Hepatocyte (in vitro differentiated cells): ENCODE measurements around the gene LRCH4.

Source experiments
- EZH2 ChIP-seq: fragments of 200-600 bp; sonication (generic); IDR thresholded peaks from 2 replicates; pipeline ENCODE4 v1.6.1; 2016; ENCODE audit warnings: antibody characterized with exemption, mild to moderate bottlenecking, borderline replicate concordance
- EZH2phosphoT487 ChIP-seq: fragments of 200-600 bp; sonication (generic); IDR thresholded peaks from one replicate; pipeline ENCODE4 v1.6.1; 2018; ENCODE audit warnings: antibody characterized with exemption, mild to moderate bottlenecking, low read depth, moderate library complexity; ENCODE audit not compliant: unreplicated experiment, severe bottlenecking
- TF ChIP-seq, protein P1 (sequence below): fragments of 200-600 bp; sonication (generic); IDR thresholded peaks from 2 replicates; pipeline ENCODE4 v1.5.1; 2016; ENCODE audit warnings: antibody characterized with exemption, mild to moderate bottlenecking; ENCODE audit not compliant: poor library complexity

GRCh38 chr7:100590077-100590737, 4.3 kb upstream of the LRCH4 start:
- TF ChIP-seq, protein P1, sequence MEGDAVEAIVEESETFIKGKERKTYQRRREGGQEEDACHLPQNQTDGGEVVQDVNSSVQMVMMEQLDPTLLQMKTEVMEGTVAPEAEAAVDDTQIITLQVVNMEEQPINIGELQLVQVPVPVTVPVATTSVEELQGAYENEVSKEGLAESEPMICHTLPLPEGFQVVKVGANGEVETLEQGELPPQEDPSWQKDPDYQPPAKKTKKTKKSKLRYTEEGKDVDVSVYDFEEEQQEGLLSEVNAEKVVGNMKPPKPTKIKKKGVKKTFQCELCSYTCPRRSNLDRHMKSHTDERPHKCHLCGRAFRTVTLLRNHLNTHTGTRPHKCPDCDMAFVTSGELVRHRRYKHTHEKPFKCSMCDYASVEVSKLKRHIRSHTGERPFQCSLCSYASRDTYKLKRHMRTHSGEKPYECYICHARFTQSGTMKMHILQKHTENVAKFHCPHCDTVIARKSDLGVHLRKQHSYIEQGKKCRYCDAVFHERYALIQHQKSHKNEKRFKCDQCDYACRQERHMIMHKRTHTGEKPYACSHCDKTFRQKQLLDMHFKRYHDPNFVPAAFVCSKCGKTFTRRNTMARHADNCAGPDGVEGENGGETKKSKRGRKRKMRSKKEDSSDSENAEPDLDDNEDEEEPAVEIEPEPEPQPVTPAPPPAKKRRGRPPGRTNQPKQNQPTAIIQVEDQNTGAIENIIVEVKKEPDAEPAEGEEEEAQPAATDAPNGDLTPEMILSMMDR, result no peak
- TF ChIP-seq EZH2 (no peak), EZH2phosphoT487 (no peak)
